ENCODE measurements around the gene GNGT2.

The GNGT2 gene

GRCh38 chr17:49165143-49165542, 45.2 kb downstream of the GNGT2 start:
- DNase-seq, result no peak

DNA sequence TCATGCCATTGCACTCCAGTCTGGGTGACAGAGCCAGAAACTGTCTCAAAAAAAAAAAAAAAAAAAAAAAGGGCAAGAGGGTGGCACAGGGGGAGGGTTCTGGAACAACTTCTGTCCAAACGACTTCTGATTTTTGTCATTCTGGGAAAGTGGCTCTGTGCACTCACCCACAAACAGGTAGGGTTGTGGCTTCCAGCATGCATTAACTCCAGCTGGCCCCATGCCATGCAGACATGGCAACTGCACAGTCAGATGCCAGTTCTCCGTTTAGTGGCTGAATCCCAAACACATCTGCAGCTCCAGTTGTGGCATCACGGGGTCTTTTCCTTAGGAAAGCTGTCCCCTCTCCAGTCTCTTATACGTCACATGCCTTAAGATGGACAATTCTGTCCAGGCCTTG, 47.5 kb downstream of the GNGT2 start:
- DNase-seq, result no peak

DNA sequence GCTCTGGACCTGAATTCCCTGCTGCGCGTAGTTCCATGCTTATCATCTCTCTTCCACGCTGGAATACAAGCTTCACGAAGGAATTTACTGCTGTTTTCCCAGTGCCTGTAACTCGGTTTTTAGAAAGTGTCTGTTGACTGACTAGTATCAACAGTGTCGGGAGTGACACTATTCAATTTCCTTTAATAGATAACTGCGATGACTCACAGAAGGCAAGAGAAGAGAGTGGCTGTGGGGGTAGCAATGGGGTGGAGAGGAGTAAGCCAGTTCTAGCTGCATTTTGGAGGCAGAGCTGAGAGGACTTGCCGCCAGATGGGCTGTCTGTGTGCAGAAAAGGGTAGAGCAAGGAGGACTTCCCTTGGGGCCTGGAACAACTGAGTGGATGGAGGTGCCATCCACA, 52.6 kb downstream of the GNGT2 start:
- no peak for DNase-seq

DNA sequence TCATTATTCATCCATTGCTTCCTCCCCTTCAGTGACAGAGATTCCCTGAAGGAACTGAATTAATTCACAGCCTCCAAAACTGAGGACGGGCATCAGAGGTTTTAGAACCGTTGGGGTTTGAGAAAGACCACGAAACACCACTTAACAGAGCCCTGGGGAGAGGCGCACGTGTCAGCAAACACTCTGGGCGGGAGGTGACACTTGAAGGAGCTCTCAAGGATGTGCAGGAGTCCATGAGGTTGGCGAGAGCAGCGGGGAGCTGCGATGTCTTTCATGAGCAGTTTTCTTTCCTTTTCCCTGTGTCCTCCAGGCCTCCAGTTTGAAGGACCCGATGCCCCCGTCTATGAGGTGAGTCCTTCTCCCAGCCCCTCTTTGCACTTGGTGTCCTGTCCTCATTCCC, 54.1 kb downstream of the GNGT2 start:
- peak; percentile 12 for DNase-seq

Measured in DMS79 treated with DMSO at 0.1 percent for 48 hours (cell line).